Lower lobe of right lung (tissue), 2 donors: Measurements from ENCODE around the gene PEAK1. TPM values are rescaled to one million over a fixed set of nuclear protein-coding genes. Genes with fewer than 3 reads are reported as not detected.
"Not testable (repeated sequence)": the region's sequence is repeated elsewhere in the genome, so short reads cannot be mapped to it uniquely, and the experiment has no call there.

Experiments
- ATAC-seq, 2 donors: fragments of 200-7000 bp; cut with Tn5 transposase; one replicate each; pipeline ENCODE4 v1.9.1; 2020 to 2022; ENCODE audit warnings: mild to moderate bottlenecking in 2 of 2, moderate library complexity in 2 of 2
- DNase-seq: peaks from one replicate; pipeline ENCODE4 v3.0.0-alpha.2; 2020
- H3K27ac ChIP-seq: fragments of 200-600 bp; one replicate; pipeline ENCODE4 v1.8.0; 2022
- H3K27me3 ChIP-seq: fragments of 200-600 bp; one replicate; pipeline ENCODE4 v1.8.0; 2022; ENCODE audit warnings: low read depth
- H3K36me3 ChIP-seq: fragments of 200-600 bp; one replicate; pipeline ENCODE4 v1.8.0; 2022; ENCODE audit warnings: mild to moderate bottlenecking
- H3K4me1 ChIP-seq: fragments of 200-600 bp; one replicate; pipeline ENCODE4 v1.8.0; 2022
- H3K4me3 ChIP-seq: fragments of 200-600 bp; one replicate; pipeline ENCODE4 v1.8.0; 2022; ENCODE audit warnings: mild to moderate bottlenecking
- H3K9me3 ChIP-seq: fragments of 200-600 bp; one replicate; pipeline ENCODE4 v1.8.0; 2022
- CTCF ChIP-seq: fragments of 200-600 bp; IDR thresholded peaks from one replicate; pipeline ENCODE4 v1.8.0; 2022; ENCODE audit warnings: antibody characterized with exemption, mild to moderate bottlenecking
- intact Hi-C: fragments of 100-400 bp; cut with DNase I; formaldehyde crosslinking; loops from one replicate; pipeline ENCODE4 v1.11.0; 2022
- total RNA-seq: library from RNA; stranded (reverse); fragmentation: NEBNext Ultra II Directional; extraction: Animal tissue kit (Norgen Biotek cat#: 25700); gene quantifications from one replicate; pipeline ENCODE4 v1.2.1, GENCODE V29; 2021
- donor health status: DM: no; HTN: yes; CAD: no; lungs with severe emphysema.

Gene PEAK1
- total RNA-seq, 1 donor from 2014 or later = 112 TPM

- no peak for TF ChIP-seq CTCF
- Histone ChIP-seq H3K9me3 (no peaks in the 10 kb centered on the region), H3K4me1 (peaks cover 26% of the 10 kb centered on the region), H3K4me3 (no peak overlapping the region), H3K36me3 (peaks cover 22% of the 10 kb centered on the region), H3K27me3 (no peaks in the 10 kb centered on the region), H3K27ac (no peak overlapping the region)
- intact Hi-C loops = no loop called here
- ATAC-seq (no peak), DNase-seq (no peak)
Measured at GRCh38 chr15:77178411-77178810, 241.5 kb downstream of the PEAK1 start.

DNA sequence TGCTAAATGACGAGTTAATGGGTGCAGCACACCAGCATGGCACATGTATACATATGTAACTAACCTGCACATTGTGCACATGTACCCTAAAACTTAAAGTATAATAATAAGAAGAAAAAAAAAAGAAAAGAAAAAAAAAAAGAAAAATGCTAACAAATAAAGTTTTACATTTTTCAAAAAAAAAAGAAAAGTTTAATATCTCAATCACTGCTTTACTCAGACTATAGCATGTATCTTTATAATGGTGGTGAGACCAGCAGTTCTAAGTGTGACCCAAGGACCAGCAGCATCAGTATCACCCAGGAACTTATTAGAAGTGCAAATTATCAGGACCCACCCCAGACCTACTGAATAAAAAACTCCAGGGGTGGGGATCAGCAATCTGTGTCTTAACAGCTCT is 243.8 kb downstream of the PEAK1 start:
- peaks cover 16% of the 10 kb centered on the region for H3K4me1 ChIP-seq
- H3K9me3 ChIP-seq, H3K27me3 ChIP-seq, ATAC-seq, intact Hi-C loops, H3K4me3 ChIP-seq, DNase-seq, H3K27ac ChIP-seq: not testable (repeated sequence)
- peaks cover 15% of the 10 kb centered on the region for H3K36me3 ChIP-seq

GRCh38 chr15:77173487-77173886 is 246.4 kb downstream of the PEAK1 start:
- H3K9me3 ChIP-seq = no peaks in the 10 kb centered on the region
- H3K27me3 ChIP-seq = no peaks in the 10 kb centered on the region
- ATAC-seq (no peak), DNase-seq (no peak)
- no peak overlapping the region for H3K27ac ChIP-seq
- H3K4me1 ChIP-seq = peaks cover 1% of the 10 kb centered on the region
- no peak overlapping the region for H3K4me3 ChIP-seq
- intact Hi-C loops = no loop called here
- no peaks in the 10 kb centered on the region for H3K36me3 ChIP-seq
- no peak for TF ChIP-seq CTCF

- Histone ChIP-seq H3K4me1 (peaks cover 5% of the 10 kb centered on the region), H3K4me3 (no peak overlapping the region), H3K27me3 (no peaks in the 10 kb centered on the region), H3K36me3 (no peaks in the 10 kb centered on the region), H3K27ac (no peak overlapping the region), H3K9me3 (no peaks in the 10 kb centered on the region)
- no peak for TF ChIP-seq CTCF
- no peak for ATAC-seq
- intact Hi-C loops = no loop called here
- DNase-seq = no peak
Measured at GRCh38 chr15:77171221-77171967, 248.5 kb downstream of the PEAK1 start.

- no peak for ATAC-seq
- no peak overlapping the region for H3K4me3 ChIP-seq
- no peak overlapping the region for H3K27ac ChIP-seq
- H3K36me3 ChIP-seq = no peaks in the 10 kb centered on the region
- peaks cover 5% of the 10 kb centered on the region for H3K4me1 ChIP-seq
- H3K27me3 ChIP-seq = no peaks in the 10 kb centered on the region
- H3K9me3 ChIP-seq = no peaks in the 10 kb centered on the region
- no peak for TF ChIP-seq CTCF
- intact Hi-C loops = no loop called here
- DNase-seq = no peak
Measured at GRCh38 chr15:77168616-77169015, 251.3 kb downstream of the PEAK1 start.

DNA sequence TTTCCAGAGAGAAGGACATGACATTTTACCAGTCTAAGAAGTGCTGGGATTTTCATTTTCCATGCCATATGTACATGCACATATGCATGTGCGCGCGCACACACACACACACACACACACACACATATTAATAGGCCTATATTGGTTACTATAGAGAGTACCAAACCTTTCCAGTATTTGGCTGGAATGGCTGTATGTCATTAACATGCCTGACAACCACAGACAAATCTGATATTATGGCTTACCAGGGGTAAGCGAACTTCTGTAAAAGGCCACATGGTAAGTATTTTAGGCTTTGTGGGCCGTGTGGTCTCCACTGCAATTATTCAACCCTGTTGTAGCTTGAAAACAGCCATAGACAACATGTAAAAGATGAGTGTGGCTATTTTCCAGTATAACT is 251.8 kb downstream of the PEAK1 start:
- Histone ChIP-seq H3K27me3 (no peaks in the 10 kb centered on the region), H3K36me3 (no peaks in the 10 kb centered on the region), H3K4me3 (no peak overlapping the region), H3K27ac (no peak overlapping the region), H3K4me1 (peaks cover 5% of the 10 kb centered on the region), H3K9me3 (no peaks in the 10 kb centered on the region)
- no peak for ATAC-seq
- DNase-seq = no peak
- intact Hi-C loops = no loop called here
- no peak for TF ChIP-seq CTCF
